HCT116 (cell line): ENCODE results near the gene TRMU.

ENCODE experiments used
- CTCF ChIP-seq, 3 experiments: fragments of 200-600 bp in 1 of 3; sonication (generic) in 1 of 3; IDR thresholded peaks in 2 of 3; conservative IDR thresholded peaks in 1 of 3; 2 replicates each; pipeline ENCODE4 v1.5.1; 2012 to 2017; ENCODE audit warnings: low read depth in 2 of 3, low read length in 2 of 3, antibody characterized with exemption in 1 of 3, borderline replicate concordance in 1 of 3, control low read depth in 1 of 3, mild to moderate bottlenecking in 1 of 3, mixed read lengths in 1 of 3, mixed run types in 1 of 3, moderate library complexity in 1 of 3; ENCODE audit not compliant: insufficient read depth in 1 of 3
- ELF1 ChIP-seq: IDR thresholded peaks from 2 replicates; pipeline ENCODE4 v1.6.1; 2012; ENCODE audit warnings: low read depth, borderline replicate concordance
- EZH2 ChIP-seq: fragments of 200-600 bp; sonication (generic); IDR thresholded peaks from 2 replicates; pipeline ENCODE4 v1.6.1; 2017; ENCODE audit warnings: antibody characterized with exemption, mixed run types
- POLR2A ChIP-seq: IDR thresholded peaks from 2 replicates; pipeline ENCODE4 v1.7.0; 2011; ENCODE audit warnings: borderline replicate concordance; ENCODE audit not compliant: insufficient read depth, insufficient read length; ENCODE audit errors: extremely low read depth
- POLR2AphosphoS5 ChIP-seq: IDR thresholded peaks from 2 replicates; pipeline ENCODE4 v1.6.1; 2011; ENCODE audit warnings: mild to moderate bottlenecking, low read depth, low read length, moderate library complexity
- REST ChIP-seq: IDR thresholded peaks from 2 replicates; pipeline ENCODE4 v1.6.1; 2012; ENCODE audit warnings: low read depth
- ZNF274 ChIP-seq: fragments of 200-500 bp; sonication (Bioruptor generic); IDR thresholded peaks from 2 replicates; pipeline ENCODE4 v1.6.1; 2014; ENCODE audit warnings: mild to moderate bottlenecking, low read depth, low read length, inconsistent platforms

- TF ChIP-seq CTCF (IDR thresholded peaks at IDR 0.05 in 2 of 3, conservative IDR thresholded peaks at IDR 0.05 in 1 of 3; ENCODE audit: borderline replicate concordance in 1 of 3, insufficient read depth in 1 of 3, low read depth in 2 of 3, low read length in 2 of 3) (no peak), POLR2A (no peak), EZH2 (no peak), POLR2AphosphoS5 (no peak), ZNF274 (no peak), REST (no peak), ELF1 (no peak)
Measured at GRCh38 chr22:46370584-46371291, 35.2 kb downstream of the TRMU start.
